GM21360 (cell line): Measurements from ENCODE around the gene STAT4.

Experiments used
- ATAC-seq: cut with Tn5 transposase; IDR thresholded peaks from one replicate; pipeline ENCODE4 v1.9.1; 2021; ENCODE audit warnings: mild to moderate bottlenecking, moderate library complexity; ENCODE audit not compliant: unreplicated experiment

The STAT4 gene

DNA sequence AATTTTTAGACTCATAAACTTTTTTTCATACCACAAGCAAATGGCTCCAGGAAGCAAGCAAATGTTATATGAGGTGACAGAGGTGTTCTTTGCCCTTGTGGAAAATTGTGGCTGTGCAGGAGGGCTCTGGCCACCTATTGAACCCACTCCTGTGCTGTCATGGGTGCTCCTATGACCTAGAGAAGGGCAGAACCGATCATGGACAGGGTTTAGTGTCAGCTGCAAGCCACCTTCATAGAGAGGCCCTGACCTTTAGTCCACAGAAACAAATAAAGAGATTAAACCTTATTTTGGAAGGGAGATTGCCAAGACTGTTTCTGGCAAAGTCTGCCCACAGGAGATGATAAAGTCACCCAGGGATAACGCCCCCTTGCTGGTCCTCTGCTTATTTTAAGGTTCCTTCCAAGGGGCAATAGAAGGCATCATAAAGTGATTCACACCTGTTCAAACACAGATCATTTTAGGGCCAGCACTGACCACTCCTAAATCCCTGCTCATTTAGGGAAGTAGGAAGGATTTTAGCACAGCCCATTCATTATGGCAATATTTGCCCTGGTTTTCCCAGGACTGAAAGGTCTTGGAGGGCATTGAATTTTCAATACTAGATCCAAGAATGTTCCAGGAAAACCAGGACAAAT, 26.1 kb upstream of the STAT4 start:
- ATAC-seq = peak; percentile 26

DNA sequence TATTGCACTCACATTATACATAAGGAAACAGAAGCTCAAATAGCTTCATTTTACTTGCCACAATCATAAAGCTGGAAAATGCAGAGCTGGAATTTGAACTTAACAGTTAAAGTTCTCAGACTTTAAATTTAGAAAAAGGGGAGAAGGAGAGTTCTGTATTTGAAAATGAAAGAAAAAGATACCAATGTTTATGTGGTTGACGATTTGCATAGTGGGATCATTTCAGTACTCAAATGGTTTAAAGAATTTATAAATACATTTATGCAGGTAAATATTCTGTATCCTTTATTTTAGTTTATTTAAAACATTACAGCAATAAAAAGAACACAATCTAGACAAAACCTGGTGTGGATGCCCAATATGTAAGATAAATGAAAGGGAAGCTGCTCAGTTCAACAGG, 25.5 kb upstream of the STAT4 start:
- ATAC-seq = peak; percentile 49

DNA sequence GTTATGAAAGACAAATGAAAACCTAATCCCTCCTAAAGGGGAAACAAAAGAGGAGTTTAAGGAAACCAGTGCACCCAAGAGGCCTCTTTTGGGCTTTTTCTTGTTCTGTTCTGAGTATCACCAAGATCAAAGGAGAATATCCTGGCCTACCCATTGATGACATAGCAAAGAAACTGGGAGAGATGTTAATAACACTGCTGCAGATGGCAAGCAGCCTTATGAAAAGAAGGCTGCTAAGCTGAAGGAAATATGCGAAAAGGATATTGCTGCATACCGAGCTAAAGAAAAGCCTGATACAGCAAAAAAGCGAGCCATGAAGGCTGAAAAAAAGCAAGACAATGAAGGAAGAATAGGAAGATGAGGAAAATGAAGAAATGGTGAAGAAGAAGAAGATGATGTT, 23.6 kb upstream of the STAT4 start:
- ATAC-seq = no peak

- no peak for ATAC-seq
Measured at GRCh38 chr2:191173206-191173605, 22.4 kb upstream of the STAT4 start.

DNA sequence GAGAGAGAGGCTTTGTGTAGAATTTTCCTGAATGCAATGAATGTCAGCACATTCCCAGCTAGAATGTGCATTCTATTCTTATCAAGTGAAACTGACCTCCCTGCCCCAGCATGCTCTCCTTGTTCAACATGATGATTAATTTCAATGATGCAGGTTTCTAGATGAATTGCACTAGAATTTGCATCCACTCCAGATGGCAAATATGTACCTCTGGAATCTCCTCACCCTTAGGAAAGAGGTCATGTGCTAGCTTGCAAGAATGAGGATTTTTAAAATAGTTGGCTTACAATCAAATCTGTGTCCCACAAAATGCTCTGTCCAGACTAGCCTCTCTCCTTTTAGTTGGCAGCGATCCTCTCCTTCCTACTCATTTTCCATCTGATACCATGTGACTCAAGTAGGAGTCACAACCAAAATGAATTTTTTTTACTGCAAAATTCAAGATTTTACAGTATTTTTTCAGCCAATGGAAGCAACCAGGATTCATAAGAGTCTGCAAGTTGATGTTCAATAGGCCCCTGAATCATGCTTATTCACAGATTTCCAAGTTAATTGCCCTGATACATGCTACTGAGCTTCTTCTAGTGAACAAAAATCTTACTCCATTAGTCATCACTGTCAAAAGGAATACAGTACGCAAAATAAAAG, 21.0 kb upstream of the STAT4 start:
- ATAC-seq = no peak

DNA sequence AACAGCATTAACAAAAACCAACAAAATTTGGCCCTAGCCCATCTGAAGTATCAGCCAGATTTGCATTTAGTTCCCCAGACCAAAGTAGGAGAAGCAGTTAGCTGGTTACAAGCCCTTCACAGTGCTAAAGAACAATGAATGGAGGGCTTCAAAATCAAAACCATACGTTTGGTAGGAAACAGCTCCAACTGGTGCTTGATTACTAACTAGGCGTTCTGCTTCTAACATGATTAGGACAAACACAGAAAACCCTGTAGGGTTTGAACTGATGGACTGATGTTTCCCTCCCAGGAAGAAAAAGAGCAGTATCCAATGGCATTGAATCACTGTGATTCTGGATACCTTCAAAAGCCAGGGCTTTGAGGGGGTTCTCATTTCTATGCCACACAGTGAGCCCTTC, 20.5 kb upstream of the STAT4 start:
- ATAC-seq = no peak

GRCh38 chr2:191170773-191171172, 20.0 kb upstream of the STAT4 start:
- ATAC-seq = no peak

GRCh38 chr2:191170301-191170636, 19.5 kb upstream of the STAT4 start:
- no peak for ATAC-seq

GRCh38 chr2:191169456-191170300, 18.9 kb upstream of the STAT4 start:
- ATAC-seq = no peak

DNA sequence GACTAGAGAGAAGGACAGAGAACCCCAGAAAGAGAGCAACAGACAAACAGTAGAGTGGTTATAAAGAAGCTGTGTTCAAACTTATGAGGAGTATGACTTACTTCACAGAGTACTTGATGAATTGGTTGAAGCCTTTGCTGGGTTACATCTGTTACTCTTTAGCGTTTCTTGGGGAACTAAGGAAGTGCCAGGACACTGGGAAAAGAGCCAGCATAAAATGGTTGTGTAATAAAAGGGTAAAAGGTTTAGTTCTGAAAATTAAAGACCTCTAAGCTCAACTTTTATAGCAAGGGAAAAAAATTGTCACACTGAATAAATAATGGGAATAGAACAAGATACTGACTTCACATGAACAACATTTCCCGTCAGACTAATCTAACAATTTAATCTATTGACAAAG, 17.0 kb upstream of the STAT4 start:
- ATAC-seq = no peak

DNA sequence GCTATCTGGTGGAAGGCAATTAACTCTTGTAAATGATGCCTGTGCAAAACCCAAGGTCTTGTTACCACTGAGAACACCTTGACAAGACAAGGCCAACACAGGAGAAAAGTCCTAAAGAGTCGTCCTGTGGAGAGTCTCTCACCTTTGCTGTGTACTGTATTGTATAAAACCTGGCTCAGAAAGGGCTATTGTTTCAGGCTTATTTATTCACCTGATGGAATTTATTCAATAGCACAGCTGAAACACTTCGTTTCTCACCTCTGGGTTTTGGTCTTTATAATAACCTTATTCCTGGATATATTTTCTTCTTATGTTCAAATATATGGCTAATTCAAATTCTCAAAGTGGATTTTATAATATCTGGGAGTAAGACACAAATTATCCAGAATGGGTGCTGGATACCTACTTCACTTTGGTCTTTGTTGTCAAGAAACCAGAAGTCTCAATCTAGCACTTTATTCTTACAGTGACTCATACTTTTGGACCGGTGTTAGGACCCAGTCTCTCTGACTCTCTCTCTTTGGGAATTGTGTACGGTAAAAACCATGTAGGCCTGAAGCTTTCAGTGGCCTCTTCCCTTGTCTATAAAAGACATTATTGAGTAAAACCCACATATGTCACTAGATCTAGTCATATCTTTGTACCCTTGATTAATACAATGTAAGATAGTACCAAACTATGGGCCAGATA, 16.1 kb upstream of the STAT4 start:
- no peak for ATAC-seq

- ATAC-seq = no peak
Measured at GRCh38 chr2:191166111-191166755, 15.4 kb upstream of the STAT4 start.

- ATAC-seq = peak; percentile 71
Measured at GRCh38 chr2:191165176-191165643, 14.4 kb upstream of the STAT4 start.

DNA sequence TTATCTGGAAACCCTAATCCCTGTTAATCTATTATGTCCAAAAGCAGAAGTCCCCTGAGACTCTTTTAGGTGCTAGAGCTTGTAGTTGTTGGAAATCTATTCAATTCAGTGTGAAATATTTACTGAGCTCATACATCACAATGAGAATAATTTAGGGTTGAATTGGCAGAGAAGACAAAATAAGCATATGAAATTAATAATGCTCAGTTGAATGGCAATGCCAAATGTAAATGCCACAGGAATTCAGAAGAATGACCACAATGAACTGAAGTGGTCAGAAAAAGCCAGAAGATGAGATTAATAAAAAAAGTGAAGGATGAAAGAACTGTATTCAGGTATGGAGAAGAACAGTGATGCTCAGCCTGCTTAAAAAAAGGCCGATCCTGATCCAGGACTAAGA, 8.0 kb upstream of the STAT4 start:
- no peak for ATAC-seq

GRCh38 chr2:191158193-191158592, 7.4 kb upstream of the STAT4 start:
- no peak for ATAC-seq

GRCh38 chr2:191155608-191156071, 4.8 kb upstream of the STAT4 start:
- ATAC-seq = peak; percentile 34

DNA sequence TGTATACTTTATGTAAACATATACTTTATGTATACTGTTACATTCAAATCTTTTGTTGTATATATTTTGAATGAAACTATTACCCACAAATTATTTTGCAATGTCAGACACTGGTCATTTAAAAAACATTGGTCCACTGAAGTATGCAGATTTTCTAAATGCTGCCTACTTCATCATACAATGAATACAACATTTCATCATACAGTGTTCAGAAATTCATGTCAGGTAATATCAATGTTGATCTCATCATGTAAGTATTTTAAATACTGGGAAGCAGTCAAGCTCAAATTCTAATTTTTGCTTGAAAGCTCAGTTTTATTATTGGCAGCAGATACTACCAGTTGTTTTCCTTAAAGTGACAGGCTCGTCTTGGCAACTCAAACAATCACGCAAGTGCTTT, 2.9 kb upstream of the STAT4 start:
- ATAC-seq = no peak

DNA sequence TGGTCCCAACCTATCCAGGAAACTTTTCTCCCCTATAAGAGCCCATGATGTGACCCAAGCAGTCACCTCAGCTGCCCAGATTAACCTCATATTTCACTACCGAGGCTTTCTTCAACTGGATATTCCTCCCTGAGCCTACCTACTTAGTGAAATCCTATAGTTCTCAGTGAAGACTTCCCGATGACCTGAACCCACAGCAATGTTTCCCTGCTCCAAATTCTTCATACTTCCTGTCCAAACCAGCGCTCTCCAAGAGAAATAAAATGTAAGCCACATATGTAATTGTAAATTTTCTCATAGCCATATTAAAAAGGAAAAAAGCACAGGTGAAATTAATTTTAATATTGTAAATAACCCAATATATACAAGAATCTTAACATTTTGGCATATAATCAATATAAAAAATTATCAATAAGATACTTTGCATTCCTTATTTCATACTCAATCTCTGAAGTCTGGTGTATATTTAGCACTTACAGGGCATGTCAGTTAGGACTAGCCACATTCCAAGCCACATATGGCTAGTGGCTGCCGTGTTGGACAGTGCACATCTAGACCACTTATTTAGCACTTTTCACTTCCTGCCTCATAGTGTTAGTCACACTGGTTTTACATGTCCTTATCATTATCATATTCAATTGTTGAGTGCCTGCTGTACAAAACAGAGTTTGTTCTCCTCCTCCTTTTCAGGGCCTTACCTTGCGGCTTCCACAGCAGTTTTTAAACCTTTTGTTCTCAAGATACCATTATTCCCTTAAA, 1.9 kb upstream of the STAT4 start:
- no peak for ATAC-seq

- ATAC-seq = no peak
Measured at GRCh38 chr2:191151331-191151730, 537 bp upstream of the STAT4 start.

GRCh38 chr2:191150230-191150599, 579 bp downstream of the STAT4 start:
- peak; percentile 22 for ATAC-seq
